HEK293 (cell line): ENCODE results near the gene SLC17A5.

Experiments
- INSM2 ChIP-seq: fragments of 450-650 bp; formaldehyde crosslinking; IDR thresholded peaks from 2 replicates; pipeline ENCODE4 v1.5.1; 2016; ENCODE audit warnings: missing biosample characterization, missing genetic modification characterization
- KLF16 ChIP-seq: fragments of 450-650 bp; formaldehyde crosslinking; IDR thresholded peaks from 2 replicates; pipeline ENCODE4 v1.5.1; 2017; ENCODE audit warnings: missing biosample characterization, missing genetic modification characterization
- PATZ1 ChIP-seq: fragments of 450-650 bp; formaldehyde crosslinking; IDR thresholded peaks from 2 replicates; pipeline ENCODE4 v1.5.1; 2016; ENCODE audit warnings: missing biosample characterization, missing genetic modification characterization
- PRDM4 ChIP-seq: fragments of 450-650 bp; formaldehyde crosslinking; IDR thresholded peaks from 2 replicates; pipeline ENCODE4 v1.5.1; 2017; ENCODE audit warnings: missing biosample characterization, missing genetic modification characterization
- SP7 ChIP-seq: fragments of 450-650 bp; formaldehyde crosslinking; IDR thresholded peaks from 2 replicates; pipeline ENCODE4 v1.5.1; 2016; ENCODE audit warnings: missing biosample characterization, missing genetic modification characterization
- TRIM28 ChIP-seq: IDR thresholded peaks from 2 replicates; pipeline ENCODE4 v1.6.1; 2011; ENCODE audit warnings: low read length, control low read depth, borderline replicate concordance
- YY1 ChIP-seq: fragments of 450-650 bp; formaldehyde crosslinking; IDR thresholded peaks from 2 replicates; pipeline ENCODE4 v1.5.1; 2018; ENCODE audit warnings: missing biosample characterization, missing genetic modification characterization
- YY2 ChIP-seq: fragments of 450-650 bp; formaldehyde crosslinking; IDR thresholded peaks from 2 replicates; pipeline ENCODE4 v1.5.1; 2016; ENCODE audit warnings: missing biosample characterization, missing genetic modification characterization
- ZBTB21 ChIP-seq: fragments of 450-650 bp; formaldehyde crosslinking; IDR thresholded peaks from 2 replicates; pipeline ENCODE4 v1.5.1; 2017; ENCODE audit warnings: missing biosample characterization, missing genetic modification characterization
- ZFHX2 ChIP-seq: fragments of 450-650 bp; formaldehyde crosslinking; conservative IDR thresholded peaks from 2 replicates; pipeline ENCODE4 v1.5.1; 2016; ENCODE audit warnings: missing biosample characterization, missing genetic modification characterization
- ZFP69B ChIP-seq: fragments of 450-650 bp; formaldehyde crosslinking; IDR thresholded peaks from 2 replicates; pipeline ENCODE4 v1.5.1; 2016; ENCODE audit warnings: missing biosample characterization, missing genetic modification characterization
- ZNF175 ChIP-seq: fragments of 450-650 bp; formaldehyde crosslinking; IDR thresholded peaks from 2 replicates; pipeline ENCODE4 v1.5.1; 2016; ENCODE audit warnings: missing biosample characterization, missing genetic modification characterization
- ZNF184 ChIP-seq: fragments of 450-650 bp; IDR thresholded peaks from 2 replicates; pipeline ENCODE4 v1.5.1; 2018; ENCODE audit warnings: missing biosample characterization, mild to moderate bottlenecking, missing genetic modification characterization
- ZNF24 ChIP-seq: fragments of 450-650 bp; formaldehyde crosslinking; IDR thresholded peaks from 2 replicates; pipeline ENCODE4 v1.5.1; 2016; ENCODE audit warnings: missing biosample characterization, missing genetic modification characterization
- ZNF302 ChIP-seq: fragments of 450-650 bp; formaldehyde crosslinking; IDR thresholded peaks from 2 replicates; pipeline ENCODE4 v1.5.1; 2016; ENCODE audit warnings: missing biosample characterization, missing genetic modification characterization, low read depth
- ZNF324 ChIP-seq: fragments of 450-650 bp; formaldehyde crosslinking; IDR thresholded peaks from 2 replicates; pipeline ENCODE4 v1.5.1; 2016; ENCODE audit warnings: missing biosample characterization, missing genetic modification characterization
- ZNF335 ChIP-seq: fragments of 450-650 bp; formaldehyde crosslinking; conservative IDR thresholded peaks from 2 replicates; pipeline ENCODE4 v1.5.1; 2016; ENCODE audit warnings: missing biosample characterization, missing genetic modification characterization
- ZNF394 ChIP-seq: fragments of 450-650 bp; formaldehyde crosslinking; IDR thresholded peaks from 2 replicates; pipeline ENCODE4 v1.5.1; 2016; ENCODE audit warnings: missing biosample characterization, missing genetic modification characterization, mild to moderate bottlenecking, moderate library complexity, borderline replicate concordance
- ZNF555 ChIP-seq: fragments of 450-650 bp; formaldehyde crosslinking; conservative IDR thresholded peaks from 2 replicates; pipeline ENCODE4 v1.5.1; 2017; ENCODE audit warnings: missing biosample characterization, mild to moderate bottlenecking, missing genetic modification characterization, inconsistent platforms
- ZNF585B ChIP-seq: fragments of 450-650 bp; formaldehyde crosslinking; IDR thresholded peaks from 2 replicates; pipeline ENCODE4 v1.5.1; 2016; ENCODE audit warnings: missing biosample characterization, missing genetic modification characterization
- ZNF596 ChIP-seq: fragments of 450-650 bp; IDR thresholded peaks from 2 replicates; pipeline ENCODE4 v1.5.0; 2018; ENCODE audit warnings: missing biosample characterization, mild to moderate bottlenecking, missing genetic modification characterization, moderate library complexity
- ZNF610 ChIP-seq: fragments of 450-650 bp; formaldehyde crosslinking; IDR thresholded peaks from 2 replicates; pipeline ENCODE4 v1.5.1; 2016; ENCODE audit warnings: missing biosample characterization, missing genetic modification characterization, borderline replicate concordance
- ZNF623 ChIP-seq: fragments of 450-650 bp; formaldehyde crosslinking; IDR thresholded peaks from 2 replicates; pipeline ENCODE4 v1.5.1; 2016; ENCODE audit warnings: missing biosample characterization, missing genetic modification characterization
- ZNF660 ChIP-seq: fragments of 450-650 bp; IDR thresholded peaks from 2 replicates; pipeline ENCODE4 v1.5.1; 2018; ENCODE audit warnings: missing biosample characterization, mild to moderate bottlenecking, missing genetic modification characterization
- ZNF777 ChIP-seq: fragments of 450-650 bp; formaldehyde crosslinking; IDR thresholded peaks from 2 replicates; pipeline ENCODE4 v1.5.1; 2017; ENCODE audit warnings: missing biosample characterization, missing genetic modification characterization, borderline replicate concordance
- ZSCAN16 ChIP-seq: fragments of 450-650 bp; formaldehyde crosslinking; IDR thresholded peaks from 2 replicates; pipeline ENCODE4 v1.5.1; 2016; ENCODE audit warnings: missing biosample characterization, missing genetic modification characterization
- TF ChIP-seq, protein P1 (sequence below): fragments of 450-650 bp; formaldehyde crosslinking; IDR thresholded peaks from 2 replicates; pipeline ENCODE4 v1.5.1; 2017; ENCODE audit warnings: missing biosample characterization, missing genetic modification characterization
- TF ChIP-seq, protein P2 (sequence below): fragments of 450-650 bp; formaldehyde crosslinking; optimal IDR thresholded peaks from 2 replicates; pipeline ENCODE3; 2016; ENCODE audit warnings: missing biosample characterization, mild to moderate bottlenecking, missing genetic modification characterization
- TF ChIP-seq, protein P3 (sequence below): fragments of 450-650 bp; formaldehyde crosslinking; IDR thresholded peaks from 2 replicates; pipeline ENCODE4 v1.5.1; 2016; ENCODE audit warnings: missing biosample characterization, missing genetic modification characterization, borderline replicate concordance

The SLC17A5 gene

GRCh38 chr6:73653571-73654424 lies at the start of gene SLC17A5 (continued):
- TF ChIP-seq ZNF660 (tag by site-specific recombination), result peak; percentile 81
- 0 out of 2 replicates have a peak, but pooled peaks have one; percentile 14 for TF ChIP-seq ZNF610
- no peak for TF ChIP-seq ZNF585B
- TF ChIP-seq ZBTB21 (tag by site-specific recombination), result peak; percentile 63; the same call in 1 of the 2 replicates
- peak; percentile 74 for TF ChIP-seq YY1
- TF ChIP-seq, protein P1, sequence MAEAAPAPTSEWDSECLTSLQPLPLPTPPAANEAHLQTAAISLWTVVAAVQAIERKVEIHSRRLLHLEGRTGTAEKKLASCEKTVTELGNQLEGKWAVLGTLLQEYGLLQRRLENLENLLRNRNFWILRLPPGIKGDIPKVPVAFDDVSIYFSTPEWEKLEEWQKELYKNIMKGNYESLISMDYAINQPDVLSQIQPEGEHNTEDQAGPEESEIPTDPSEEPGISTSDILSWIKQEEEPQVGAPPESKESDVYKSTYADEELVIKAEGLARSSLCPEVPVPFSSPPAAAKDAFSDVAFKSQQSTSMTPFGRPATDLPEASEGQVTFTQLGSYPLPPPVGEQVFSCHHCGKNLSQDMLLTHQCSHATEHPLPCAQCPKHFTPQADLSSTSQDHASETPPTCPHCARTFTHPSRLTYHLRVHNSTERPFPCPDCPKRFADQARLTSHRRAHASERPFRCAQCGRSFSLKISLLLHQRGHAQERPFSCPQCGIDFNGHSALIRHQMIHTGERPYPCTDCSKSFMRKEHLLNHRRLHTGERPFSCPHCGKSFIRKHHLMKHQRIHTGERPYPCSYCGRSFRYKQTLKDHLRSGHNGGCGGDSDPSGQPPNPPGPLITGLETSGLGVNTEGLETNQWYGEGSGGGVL (tag by site-specific recombination), result peak; percentile 92
- peak; percentile 79 for TF ChIP-seq SP7 (tag by site-specific recombination)
- peak; percentile 51 for TF ChIP-seq KLF16 (tag by site-specific recombination)
- TF ChIP-seq ZNF623 (tag by site-specific recombination), result no peak
- peak; percentile 45; the same call in 1 of the 2 replicates for TF ChIP-seq ZNF394
- TF ChIP-seq, protein P2, sequence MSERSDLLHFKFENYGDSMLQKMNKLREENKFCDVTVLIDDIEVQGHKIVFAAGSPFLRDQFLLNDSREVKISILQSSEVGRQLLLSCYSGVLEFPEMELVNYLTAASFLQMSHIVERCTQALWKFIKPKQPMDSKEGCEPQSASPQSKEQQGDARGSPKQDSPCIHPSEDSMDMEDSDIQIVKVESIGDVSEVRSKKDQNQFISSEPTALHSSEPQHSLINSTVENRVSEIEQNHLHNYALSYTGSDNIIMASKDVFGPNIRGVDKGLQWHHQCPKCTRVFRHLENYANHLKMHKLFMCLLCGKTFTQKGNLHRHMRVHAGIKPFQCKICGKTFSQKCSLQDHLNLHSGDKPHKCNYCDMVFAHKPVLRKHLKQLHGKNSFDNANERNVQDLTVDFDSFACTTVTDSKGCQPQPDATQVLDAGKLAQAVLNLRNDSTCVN, result peak; percentile 93
- peak; percentile 63 for TF ChIP-seq ZFHX2 (tag by site-specific recombination)
- TF ChIP-seq PRDM4 (tag by site-specific recombination), result no peak
- TF ChIP-seq YY2 (tag by site-specific recombination), result peak; percentile 85
- TF ChIP-seq ZSCAN16 (tag by site-specific recombination), result peak; percentile 83
- peak; percentile 98; the same call in 1 of the 2 replicates for TF ChIP-seq ZNF335 (tag by site-specific recombination)
- TF ChIP-seq, protein P3, sequence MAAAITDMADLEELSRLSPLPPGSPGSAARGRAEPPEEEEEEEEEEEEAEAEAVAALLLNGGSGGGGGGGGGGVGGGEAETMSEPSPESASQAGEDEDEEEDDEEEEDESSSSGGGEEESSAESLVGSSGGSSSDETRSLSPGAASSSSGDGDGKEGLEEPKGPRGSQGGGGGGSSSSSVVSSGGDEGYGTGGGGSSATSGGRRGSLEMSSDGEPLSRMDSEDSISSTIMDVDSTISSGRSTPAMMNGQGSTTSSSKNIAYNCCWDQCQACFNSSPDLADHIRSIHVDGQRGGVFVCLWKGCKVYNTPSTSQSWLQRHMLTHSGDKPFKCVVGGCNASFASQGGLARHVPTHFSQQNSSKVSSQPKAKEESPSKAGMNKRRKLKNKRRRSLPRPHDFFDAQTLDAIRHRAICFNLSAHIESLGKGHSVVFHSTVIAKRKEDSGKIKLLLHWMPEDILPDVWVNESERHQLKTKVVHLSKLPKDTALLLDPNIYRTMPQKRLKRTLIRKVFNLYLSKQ, result no peak
- TF ChIP-seq ZNF596 (tag by site-specific recombination), result 0 out of 2 replicates have a peak, but pooled peaks have one; percentile 38
- TF ChIP-seq ZNF302 (tag by site-specific recombination), result no peak
- TF ChIP-seq ZNF777 (tag by site-specific recombination), result peak; percentile 94; the same call in 1 of the 2 replicates
- no peak; the same call in 1 of the 2 replicates for TF ChIP-seq ZNF184 (tag by site-specific recombination)
- TF ChIP-seq ZNF24, result peak; percentile 74
- TF ChIP-seq ZNF324 (tag by site-specific recombination), result no peak; the same call in 1 of the 2 replicates
- TF ChIP-seq ZNF175 (tag by site-specific recombination), result no peak
- peak; percentile 59; the same call in 1 of the 2 replicates for TF ChIP-seq ZFP69B
- TF ChIP-seq PATZ1 (tag by site-specific recombination), result peak; percentile 91
- TF ChIP-seq ZNF555 (tag by site-specific recombination), result no peak
- peak; percentile 73; the same call in 1 of the 2 replicates for TF ChIP-seq TRIM28
- TF ChIP-seq INSM2 (tag by site-specific recombination), result peak; percentile 48
